PC-9 (cell line): ENCODE data around the gene REXO5.

ENCODE experiments used
- CTCF ChIP-seq: fragments of 200-600 bp; sonication (generic); conservative IDR thresholded peaks from 2 replicates; pipeline ENCODE4 v1.6.1; 2017; ENCODE audit warnings: mixed run types, antibody characterized with exemption, mild to moderate bottlenecking, moderate library complexity
- EZH2 ChIP-seq: fragments of 200-600 bp; sonication (generic); IDR thresholded peaks from 2 replicates; pipeline ENCODE4 v1.8.0; 2017; ENCODE audit warnings: antibody characterized with exemption, low read depth

GRCh38 chr16:20871941-20872815 is 65.9 kb downstream of the REXO5 start:
- TF ChIP-seq CTCF = no peak
- TF ChIP-seq EZH2 = no peak
